GM19324 (cell line): Measurements from ENCODE around the gene VENTX.
"Not testable (repeated sequence)": the region's sequence is repeated elsewhere in the genome, so short reads cannot be mapped to it uniquely, and the experiment has no call there.

Source experiments
- ATAC-seq: cut with Tn5 transposase; IDR thresholded peaks from one replicate; pipeline ENCODE4 v1.9.1; 2021; ENCODE audit warnings: mild to moderate bottlenecking, moderate library complexity; ENCODE audit not compliant: unreplicated experiment, low FRiP score

Gene VENTX

GRCh38 chr10:133214468-133215410 lies 22.9 kb upstream of the VENTX start:
- ATAC-seq = no peak

- no peak for ATAC-seq
Measured at GRCh38 chr10:133215586-133215985, 22.1 kb upstream of the VENTX start.

GRCh38 chr10:133216776-133217175 lies 20.9 kb upstream of the VENTX start:
- no peak for ATAC-seq

- no peak for ATAC-seq
Measured at GRCh38 chr10:133217800-133218589, 19.7 kb upstream of the VENTX start.

GRCh38 chr10:133218891-133219290 lies 18.8 kb upstream of the VENTX start:
- no peak for ATAC-seq

GRCh38 chr10:133219782-133220181 lies 17.9 kb upstream of the VENTX start:
- ATAC-seq = no peak

- ATAC-seq = no peak
Measured at GRCh38 chr10:133221331-133221730, 16.3 kb upstream of the VENTX start.

- not testable (repeated sequence) for ATAC-seq
Measured at GRCh38 chr10:133221756-133222155, 15.9 kb upstream of the VENTX start.

GRCh38 chr10:133224076-133224475 lies 13.6 kb upstream of the VENTX start:
- no peak for ATAC-seq

- ATAC-seq = no peak
Measured at GRCh38 chr10:133224756-133225372, 12.8 kb upstream of the VENTX start.

GRCh38 chr10:133225707-133226191 lies 11.9 kb upstream of the VENTX start:
- no peak for ATAC-seq

GRCh38 chr10:133226251-133226808 lies 11.3 kb upstream of the VENTX start:
- ATAC-seq = no peak

- no peak for ATAC-seq
Measured at GRCh38 chr10:133227256-133227655, 10.4 kb upstream of the VENTX start.

GRCh38 chr10:133229265-133230043 lies 8.2 kb upstream of the VENTX start:
- ATAC-seq = no peak

GRCh38 chr10:133230044-133230361 lies 7.7 kb upstream of the VENTX start, which contains the start of gene UTF1:
Gene UTF1 (plus strand): TSS chr10:133230217. CDS start chr10:133230289, 72 bp downstream.
- no peak for ATAC-seq

GRCh38 chr10:133230387-133231195 lies 7.1 kb upstream of the VENTX start:
- ATAC-seq = no peak

- no peak for ATAC-seq
Measured at GRCh38 chr10:133231244-133231945, 6.3 kb upstream of the VENTX start.

GRCh38 chr10:133231946-133232574 lies 5.6 kb upstream of the VENTX start:
- ATAC-seq = no peak
